Measurements from ENCODE around the gene B3GAT3.
A peak's percentile ranks its signal among the peaks of the same experiment; 100 is the strongest.
"Not testable (repeated sequence)": the region's sequence is repeated elsewhere in the genome, so short reads cannot be mapped to it uniquely, and the experiment has no call there.

B3GAT3 gene

DNA sequence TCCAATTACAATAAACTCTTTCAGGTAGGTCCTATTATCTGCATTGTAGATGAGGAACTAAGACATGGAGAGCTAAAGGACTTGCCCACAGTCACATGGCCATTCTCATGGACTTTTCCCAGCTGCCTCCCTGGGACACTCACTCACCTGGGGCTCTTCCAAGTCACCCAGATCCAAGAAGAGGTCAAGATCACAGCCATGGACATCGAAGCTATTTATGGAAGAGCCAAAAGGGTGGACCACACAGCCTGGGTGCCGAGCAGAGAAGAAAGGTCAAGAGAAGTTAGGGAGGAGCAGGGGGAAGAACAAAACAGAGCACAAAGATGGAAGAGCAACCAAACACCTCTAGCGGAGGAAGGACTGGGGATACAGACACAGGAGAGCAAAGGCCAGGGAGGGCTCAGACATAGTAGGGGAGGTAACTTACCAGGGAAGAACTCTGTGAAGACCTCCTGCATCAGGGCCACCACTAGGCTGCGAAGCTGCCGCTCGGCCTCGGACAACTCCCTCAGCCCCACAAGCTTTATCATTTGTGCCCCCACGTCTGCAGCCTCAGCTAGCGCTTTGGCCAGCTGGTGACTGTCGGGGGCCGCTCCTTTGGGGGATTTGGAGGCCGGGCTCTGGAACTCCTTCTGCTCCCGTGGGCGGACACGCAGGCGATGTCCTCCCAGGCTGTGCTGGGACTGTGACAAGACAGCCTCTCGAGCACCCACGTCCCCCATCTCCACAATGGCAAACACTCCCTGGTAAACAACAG is 40.6 kb downstream of the B3GAT3 start:
- no peak for DNase-seq (ENCODE audit: extremely low read depth in 1 of 2, low read depth in 1 of 2)

GRCh38 chr11:62579252-62579651 is 42.5 kb downstream of the B3GAT3 start:
- DNase-seq (ENCODE audit: extremely low read depth in 1 of 2, low read depth in 1 of 2): no peak

DNA sequence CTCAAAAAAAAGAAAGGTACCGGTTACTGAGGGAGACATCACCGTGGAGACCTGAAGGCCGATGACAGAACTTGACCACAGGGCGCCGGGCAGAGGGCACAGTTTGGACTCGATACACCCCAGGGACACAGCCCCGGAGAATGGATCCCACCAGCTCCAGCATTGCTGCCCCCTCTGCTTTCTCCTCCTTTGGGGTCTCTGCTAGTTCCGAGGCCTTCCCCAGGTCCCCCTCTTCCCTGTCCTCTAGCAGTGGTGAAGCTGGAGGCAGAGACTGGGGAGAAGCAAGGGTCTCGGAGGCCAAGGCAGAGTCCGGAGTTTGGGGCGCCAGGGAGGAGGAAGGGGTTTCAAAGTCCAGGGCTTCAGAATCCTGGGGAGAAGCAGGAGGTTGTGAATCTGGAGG is 43.2 kb downstream of the B3GAT3 start:
- no peak for DNase-seq (ENCODE audit: extremely low read depth in 1 of 2, low read depth in 1 of 2)

GRCh38 chr11:62577046-62577714 is 44.6 kb downstream of the B3GAT3 start:
- no peak for DNase-seq (ENCODE audit: extremely low read depth in 1 of 2, low read depth in 1 of 2)

DNA sequence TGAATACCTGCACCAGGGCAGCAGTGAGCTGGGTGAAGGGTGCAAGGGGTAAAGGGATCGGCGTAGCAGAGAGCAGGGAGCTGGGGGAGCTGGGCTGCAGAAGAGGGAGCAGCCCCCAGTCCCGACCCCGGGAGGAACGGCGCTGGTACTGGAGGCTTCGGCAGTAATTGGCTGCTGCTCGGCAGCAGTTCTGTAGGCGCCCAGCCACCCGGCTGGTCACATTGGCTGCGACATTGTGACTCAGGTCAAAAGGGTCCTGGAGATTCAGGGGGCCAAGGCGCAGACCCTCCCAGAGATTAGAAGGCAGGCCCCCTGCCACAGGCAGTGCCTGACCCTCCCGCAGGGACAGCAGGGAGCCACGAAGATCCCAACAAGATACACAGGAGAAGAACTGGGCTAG is 45.9 kb downstream of the B3GAT3 start:
- no peak for DNase-seq (ENCODE audit: extremely low read depth in 1 of 2, low read depth in 1 of 2)

- DNase-seq (ENCODE audit: extremely low read depth in 1 of 2, low read depth in 1 of 2): no peak
Observed at GRCh38 chr11:62575156-62575555, 46.6 kb downstream of the B3GAT3 start.

- DNase-seq (ENCODE audit: extremely low read depth in 1 of 2, low read depth in 1 of 2): no peak
Observed at GRCh38 chr11:62574363-62575071, 47.3 kb downstream of the B3GAT3 start.

DNA sequence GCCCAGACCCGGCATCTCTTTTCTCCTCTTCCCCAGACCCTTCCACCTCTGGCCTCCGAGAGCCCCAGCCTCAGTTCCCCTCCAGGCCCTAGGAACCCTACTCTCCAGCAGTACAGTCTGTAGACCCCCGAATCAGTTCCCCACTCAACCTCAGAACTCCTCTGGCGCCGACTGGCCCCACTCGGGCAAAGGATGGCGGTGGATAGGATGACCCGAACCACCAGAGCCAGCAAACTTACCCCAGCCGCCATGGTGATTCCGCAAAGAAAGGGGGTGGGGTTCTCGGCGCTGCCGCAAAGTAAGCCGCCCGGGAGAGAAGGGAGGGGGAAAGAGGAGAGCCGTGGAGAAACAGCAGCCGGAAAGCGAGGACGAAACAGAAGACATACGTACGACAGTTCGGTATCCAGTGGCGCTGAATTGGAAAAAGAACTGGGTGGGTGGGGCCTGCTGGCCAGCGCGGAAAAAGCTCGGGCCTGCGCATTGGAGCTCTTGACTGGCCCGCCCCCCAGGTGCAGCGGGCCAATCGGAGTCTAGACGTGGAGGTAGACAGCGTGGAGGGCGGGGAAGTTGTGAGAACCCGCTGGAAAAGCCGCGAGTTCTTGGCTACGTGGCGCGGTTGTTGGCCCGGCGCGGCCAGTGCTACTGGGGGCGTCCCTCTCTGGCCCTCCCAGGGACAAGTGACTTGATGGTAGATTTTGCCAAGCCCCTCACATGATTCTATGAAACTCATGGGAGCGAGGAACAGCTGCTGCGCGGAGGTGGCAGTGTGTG is 48.0 kb downstream of the B3GAT3 start, which contains the start of gene EEF1G:
EEF1G (minus strand) TSS at position 300 of the 771 bp plus-strand sequence; CDS start at position 251, 49 bp downstream.
- peak; percentile 92 to 95 for DNase-seq (ENCODE audit: extremely low read depth in 1 of 2, low read depth in 1 of 2)

DNA sequence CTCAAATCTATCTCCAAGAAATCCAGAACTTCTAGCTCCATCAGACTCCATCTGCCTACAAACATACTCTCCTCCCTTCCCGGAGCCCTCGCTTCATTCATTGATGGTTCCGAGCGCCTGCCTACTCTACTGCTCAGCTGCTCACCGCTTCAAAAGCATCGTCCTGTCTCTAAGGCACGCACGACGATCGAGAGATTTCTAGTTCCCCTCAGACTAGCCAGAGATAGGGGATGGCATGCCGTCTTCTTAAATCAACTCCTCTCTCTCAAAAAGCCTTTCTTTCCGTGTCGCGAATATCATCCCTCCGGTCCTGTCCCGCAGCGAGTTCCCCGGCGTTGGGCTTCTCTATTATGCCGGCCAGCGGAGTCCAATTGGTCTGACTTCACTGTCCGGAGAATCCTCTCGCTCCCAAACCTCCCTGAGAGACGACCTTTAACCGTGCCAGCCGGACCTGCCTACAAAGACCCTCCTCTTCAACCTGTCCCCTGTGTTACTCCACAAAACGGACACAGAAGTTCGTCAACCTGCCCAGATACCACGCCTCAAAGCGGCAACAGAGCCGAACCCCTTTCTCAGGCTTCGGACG is 48.7 kb downstream of the B3GAT3 start:
- DNase-seq (ENCODE audit: extremely low read depth in 1 of 2, low read depth in 1 of 2): no peak

GRCh38 chr11:62572431-62572830 is 49.4 kb downstream of the B3GAT3 start:
- DNase-seq (ENCODE audit: extremely low read depth in 1 of 2, low read depth in 1 of 2): no peak

- not testable (repeated sequence) for DNase-seq (ENCODE audit: extremely low read depth in 1 of 2, low read depth in 1 of 2)
Observed at GRCh38 chr11:62571493-62571892, 50.3 kb downstream of the B3GAT3 start.

GRCh38 chr11:62570903-62571302 is 50.9 kb downstream of the B3GAT3 start:
- DNase-seq (ENCODE audit: extremely low read depth in 1 of 2, low read depth in 1 of 2): not testable (repeated sequence)

DNA sequence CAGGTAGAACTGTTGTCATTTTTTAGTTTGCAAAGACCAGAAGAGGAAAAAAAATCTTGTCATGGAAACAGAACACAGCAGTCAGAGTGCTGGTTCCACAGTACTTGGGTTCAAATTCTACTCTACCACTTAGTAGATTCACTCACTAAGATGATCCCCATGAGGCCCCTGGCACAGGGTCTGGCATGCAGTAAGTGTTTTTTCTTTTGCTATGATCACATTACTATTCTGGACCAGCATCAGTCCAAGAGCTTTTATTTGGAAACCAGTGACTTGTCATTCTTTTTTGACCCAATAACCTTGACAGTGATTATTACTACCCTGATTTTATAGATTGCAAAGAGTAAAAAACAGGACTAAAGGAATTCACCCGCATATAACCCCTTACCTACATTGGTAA is 52.2 kb downstream of the B3GAT3 start:
- no peak for DNase-seq (ENCODE audit: extremely low read depth in 1 of 2, low read depth in 1 of 2)

DNA sequence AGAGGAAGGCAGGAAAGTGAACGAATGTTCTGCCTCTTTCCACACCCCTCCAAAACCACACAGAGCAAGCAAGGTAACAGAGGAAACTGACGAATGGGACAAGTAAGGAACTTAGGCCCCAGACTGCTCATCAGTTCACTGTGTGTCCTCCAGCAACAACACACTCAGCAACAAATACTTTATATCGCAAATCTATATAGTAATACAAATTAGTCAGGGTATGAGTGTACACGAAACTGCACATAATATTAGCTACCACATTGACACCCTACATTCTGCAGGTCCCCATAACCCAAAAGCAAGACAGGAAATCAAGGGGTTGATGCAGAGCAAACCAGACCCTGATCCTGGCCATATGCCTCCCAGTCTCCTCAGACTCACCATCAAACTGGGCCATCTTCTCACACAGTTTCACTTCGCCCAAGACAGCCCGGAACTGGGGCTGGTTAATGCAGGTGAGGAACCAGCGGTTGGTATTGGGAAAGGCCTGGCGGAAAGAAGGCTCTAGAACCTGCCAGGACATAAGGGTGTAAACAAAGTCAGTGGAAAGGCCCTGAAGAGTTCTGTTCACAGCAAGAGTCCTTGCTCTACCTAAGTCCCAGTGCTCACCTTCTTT is 54.7 kb downstream of the B3GAT3 start:
- DNase-seq (ENCODE audit: extremely low read depth in 1 of 2, low read depth in 1 of 2): no peak

DNA sequence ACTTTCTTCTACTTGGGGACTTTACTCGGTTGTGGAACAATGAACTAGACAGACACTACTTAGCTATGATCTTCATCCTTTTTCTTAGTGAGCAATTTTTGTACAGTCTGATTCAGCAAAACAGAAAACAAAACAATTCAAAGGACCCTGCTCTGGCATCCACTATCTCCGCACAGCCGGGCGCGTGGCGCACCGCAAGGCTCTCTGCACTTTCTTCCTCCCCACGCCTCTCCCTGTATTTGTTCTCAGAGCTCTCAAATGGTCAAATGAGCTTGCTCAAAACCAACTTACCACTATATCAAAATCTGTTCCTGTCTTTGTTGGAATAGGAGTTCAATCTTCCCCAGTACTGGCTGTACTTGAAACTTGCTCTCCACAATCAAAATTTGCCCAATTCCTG is 55.5 kb downstream of the B3GAT3 start:
- DNase-seq (ENCODE audit: extremely low read depth in 1 of 2, low read depth in 1 of 2): no peak

Data from activated CD8-positive, alpha-beta memory T cell treated with anti-CD3 and anti-CD28 coated beads for 1 hour (primary cell).